GM18508 (cell line): Measurements from ENCODE around the gene DNAH3.

Experiments
- ATAC-seq: cut with Tn5 transposase; IDR thresholded peaks from one replicate; pipeline ENCODE4 v1.9.1; 2021; ENCODE audit warnings: moderate number of reproducible peaks; ENCODE audit not compliant: insufficient read depth, unreplicated experiment

Gene DNAH3

GRCh38 chr16:20920799-20921198 is 229.8 kb downstream of the DNAH3 start:
- no peak for ATAC-seq

GRCh38 chr16:20920091-20920490 is 230.6 kb downstream of the DNAH3 start:
- ATAC-seq = no peak

GRCh38 chr16:20918486-20919239 is 232.0 kb downstream of the DNAH3 start:
- ATAC-seq = no peak

- no peak for ATAC-seq
These were observed 233.7 kb downstream of the DNAH3 start for GRCh38 chr16:20916942-20917341.

GRCh38 chr16:20916289-20916688 is 234.4 kb downstream of the DNAH3 start:
- ATAC-seq = no peak

- no peak for ATAC-seq
These were observed 239.3 kb downstream of the DNAH3 start for GRCh38 chr16:20911361-20911760.

- no peak for ATAC-seq
These were observed 239.8 kb downstream of the DNAH3 start for GRCh38 chr16:20910781-20911321.

GRCh38 chr16:20906341-20907255 is 244.0 kb downstream of the DNAH3 start:
- no peak for ATAC-seq

- ATAC-seq = no peak
These were observed 245.1 kb downstream of the DNAH3 start for GRCh38 chr16:20905576-20905975.

GRCh38 chr16:20904507-20905081 is 246.1 kb downstream of the DNAH3 start:
- ATAC-seq = no peak

GRCh38 chr16:20903899-20904506 is 246.6 kb downstream of the DNAH3 start:
- ATAC-seq = no peak

GRCh38 chr16:20903116-20903898 is 247.3 kb downstream of the DNAH3 start:
- no peak for ATAC-seq

- no peak for ATAC-seq
These were observed 248.2 kb downstream of the DNAH3 start for GRCh38 chr16:20902426-20902825.

- ATAC-seq = no peak
These were observed 249.1 kb downstream of the DNAH3 start for GRCh38 chr16:20901436-20902112.

GRCh38 chr16:20901068-20901435 is 249.6 kb downstream of the DNAH3 start:
- ATAC-seq = no peak

- no peak for ATAC-seq
These were observed 250.2 kb downstream of the DNAH3 start, which contains the start of the genes DCUN1D3 and LYRM1 for GRCh38 chr16:20900299-20901067. Gene DCUN1D3 (minus strand): TSS chr16:20900358. CDS start chr16:20862538, 37,820 bp downstream. Gene LYRM1 (plus strand): TSS chr16:20900771. CDS start chr16:20915556, 14,785 bp downstream.

- no peak for ATAC-seq
These were observed 251.0 kb downstream of the DNAH3 start for GRCh38 chr16:20899477-20900298.
